A549 (cell line): ENCODE data around the gene TM6SF1. TPM values are rescaled to one million over a fixed set of nuclear protein-coding genes. Genes with fewer than 3 reads are reported as not detected.

ENCODE experiments used
- ATAC-seq, 2 experiments: fragments of 200-7000 bp in 1 of 2; fragments of >200 bp in 1 of 2; cut with Nextera tagmentation in 1 of 2; cut with Tn5 transposase in 1 of 2; 3 replicates each; pipeline versions ENCODE4 v1.8.0 to v1.9.1; 2018 to 2020; ENCODE audit warnings: mild to moderate bottlenecking in 1 of 2, moderate library complexity in 1 of 2
- CTCF ChIA-PET: fragments of 300-600 bp; sonication (Branson Sonifier 250); formaldehyde crosslinking; extraction: SDS; loops from one replicate; lab custom pipeline; 2021; ENCODE audit warnings: antibody characterized with exemption, inconsistent platforms; lab: Yijun Ruan, JAX
- POLR2A ChIA-PET: fragments of 350-600 bp; formaldehyde crosslinking; extraction: SDS; loops from one replicate; lab custom pipeline; 2021; ENCODE audit warnings: antibody characterized with exemption, inconsistent platforms; lab: Yijun Ruan, JAX
- DNase-seq, 2 experiments: peaks; one replicate each; pipeline versions ENCODE4 v3.0.0 to v3.0.0-alpha.2; 2011 to 2016; ENCODE audit warnings: low read depth in 1 of 2, low spot score in 1 of 2
- FAIRE-seq: peaks from 2 replicates; lab custom pipeline; 2011; peaks lifted over from hg19 to GRCh38; lab: Jason Lieb, UNC
- H3K27ac ChIP-seq, 2 experiments: fragments of >200 bp; sonication (Bioruptor Twin); formaldehyde crosslinking; 3 replicates each; pipeline ENCODE4 v1.5.1; 2016 to 2017
- H3K4me1 ChIP-seq: fragments of >200 bp; sonication (Bioruptor Twin); formaldehyde crosslinking; 3 replicates; pipeline ENCODE4 v1.6.1; 2016
- H3K4me2 ChIP-seq: fragments of >200 bp; sonication (Bioruptor Twin); formaldehyde crosslinking; 3 replicates; pipeline ENCODE4 v1.6.1; 2016
- H3K4me3 ChIP-seq: fragments of >200 bp; sonication (Bioruptor Twin); formaldehyde crosslinking; 3 replicates; pipeline ENCODE4 v1.5.1; 2016
- H3K9me3 ChIP-seq: fragments of >200 bp; sonication (Bioruptor Twin); formaldehyde crosslinking; 3 replicates; pipeline ENCODE4 v1.6.1; 2016
- ATOH8 ChIP-seq: fragments of 250-450 bp; sonication (Bioruptor Pico); IDR thresholded peaks from 2 replicates; pipeline ENCODE4 v1.5.0; 2020; ENCODE audit warnings: low read depth, mild to moderate bottlenecking, moderate library complexity
- BCL3 ChIP-seq: fragments of >200 bp; sonication (Bioruptor Twin); formaldehyde crosslinking; IDR thresholded peaks from 3 replicates; pipeline ENCODE4 v1.6.1; 2016
- CBX8 ChIP-seq: fragments of 200-600 bp; sonication (generic); IDR thresholded peaks from 2 replicates; pipeline ENCODE4 v1.6.1; 2016
- EHF ChIP-seq: fragments of 250-450 bp; sonication (Bioruptor Pico); IDR thresholded peaks from 2 replicates; pipeline ENCODE4 v1.5.0; 2020; ENCODE audit warnings: mild to moderate bottlenecking
- FOSB ChIP-seq: fragments of 250-450 bp; sonication (Bioruptor Pico); IDR thresholded peaks from 2 replicates; pipeline ENCODE4 v1.5.0; 2020; ENCODE audit warnings: mild to moderate bottlenecking, moderate library complexity
- GATA3 ChIP-seq: IDR thresholded peaks from 2 replicates; pipeline ENCODE4 v1.6.1; 2012; ENCODE audit warnings: borderline replicate concordance
- HES2 ChIP-seq: fragments of >200 bp; sonication (Bioruptor Twin); formaldehyde crosslinking; IDR thresholded peaks from 2 replicates; pipeline ENCODE4 v1.6.1; 2016
- HEYL ChIP-seq: fragments of 250-450 bp; sonication (Bioruptor Pico); IDR thresholded peaks from 2 replicates; pipeline ENCODE4 v1.8.0; 2021; ENCODE audit warnings: mild to moderate bottlenecking, moderate library complexity
- HMGXB4 ChIP-seq: fragments of 250-450 bp; sonication (Bioruptor Pico); IDR thresholded peaks from 2 replicates; pipeline ENCODE4 v1.5.0; 2021; ENCODE audit warnings: mild to moderate bottlenecking, moderate library complexity, borderline replicate concordance
- HOXB5 ChIP-seq: fragments of 250-450 bp; sonication (Bioruptor Pico); IDR thresholded peaks from 2 replicates; pipeline ENCODE4 v1.5.0; 2020; ENCODE audit warnings: mild to moderate bottlenecking, moderate library complexity
- JUNB ChIP-seq: fragments of >200 bp; sonication (Bioruptor Twin); formaldehyde crosslinking; IDR thresholded peaks from 2 replicates; pipeline ENCODE4 v1.6.1; 2016
- MAFK ChIP-seq: fragments of 450-650 bp; IDR thresholded peaks from 2 replicates; pipeline ENCODE4 v1.6.1; 2014; ENCODE audit not compliant: partially characterized antibody
- MAX ChIP-seq: IDR thresholded peaks from 2 replicates; pipeline ENCODE4 v1.6.1; 2012
- NPAS2 ChIP-seq: fragments of 250-450 bp; sonication (Bioruptor Pico); IDR thresholded peaks from 2 replicates; pipeline ENCODE4 v1.8.0; 2022; ENCODE audit warnings: mild to moderate bottlenecking, moderate library complexity, borderline replicate concordance
- PBX3 ChIP-seq: IDR thresholded peaks from 2 replicates; pipeline ENCODE4 v1.6.1; 2012
- POLR2A ChIP-seq: IDR thresholded peaks from 2 replicates; pipeline ENCODE4 v1.6.1; 2012; ENCODE audit warnings: mild to moderate bottlenecking, low read length
- POLR2AphosphoS2 ChIP-seq: conservative IDR thresholded peaks from 2 replicates; pipeline ENCODE4 v1.6.1; 2012; ENCODE audit warnings: low read length, improper control_type of control experiment, inconsistent platforms
- REST ChIP-seq: fragments of 200-600 bp; sonication (generic); IDR thresholded peaks from 2 replicates; pipeline ENCODE4 v1.6.1; 2016; ENCODE audit warnings: antibody characterized with exemption, mild to moderate bottlenecking, moderate library complexity
- TFCP2L1 ChIP-seq: fragments of 250-450 bp; sonication (Bioruptor Pico); IDR thresholded peaks from 2 replicates; pipeline ENCODE4 v1.5.0; 2021; ENCODE audit warnings: mild to moderate bottlenecking
- USF2 ChIP-seq: fragments of 450-650 bp; IDR thresholded peaks from 2 replicates; pipeline ENCODE4 v1.6.1; 2014; ENCODE audit warnings: antibody characterized with exemption
- ZSCAN20 ChIP-seq: fragments of 250-450 bp; sonication (Bioruptor Pico); IDR thresholded peaks from 2 replicates; pipeline ENCODE4 v1.8.0; 2022; ENCODE audit warnings: mild to moderate bottlenecking, moderate library complexity
- WGBS: methylation state at CpG from one replicate; pipeline ENCODE4 v1.1.6; 2017; ENCODE audit errors: missing lambda C conversion rate; 5-methylcytosine and 5-hydroxymethylcytosine counted together
- polyA plus RNA-seq, 4 experiments: library from polyadenylated mRNA; depleted of rRNA in 3 of 4; stranded (reverse); fragments of >200 nt; fragmentation: RNase III in 1 of 4; extraction: RNeasy Plus Mini Kit Qiagen cat#74134 plus additional on column Dnase treatment in 1 of 4; gene quantifications; 2 replicates in 3 of 4; 3 replicates in 1 of 4; pipeline ENCODE4 v1.2.3, GENCODE V29; 2011 to 2017

Gene TM6SF1
- polyA plus RNA-seq, 2 of the 4 experiments (the other 2 are of a cell fraction), result 1.1 TPM; not detected in 1

GRCh38 chr15:83158393-83158792 lies 50.9 kb downstream of the TM6SF1 start:
- Histone ChIP-seq H3K4me2 (no peak overlapping the region), H3K4me3 (no peak overlapping the region), H3K27ac (no peak overlapping the region), H3K9me3 (no peaks in the 10 kb centered on the region)
- WGBS, result 36% methylated on average over 1 of the region's 1 CpG
- FAIRE-seq (no peak), DNase-seq (no peak)
- ChIA-PET CTCF (interaction anchor here (1.0 kb wide), 1 partner anchor 10 kb away, joined by 3 read pairs; no protein-coding TSS in a partner anchor), POLR2A (no interaction called here)
- TF ChIP-seq USF2, result no peak
- TF ChIP-seq FOSB (CRISPR knock-in tag), result no peak
- TF ChIP-seq, all 56 proteins: peak for 0
- H3K4me1 ChIP-seq, result peaks cover 4% of the 10 kb centered on the region; the same call in 1 of the 3 replicates
- ATAC-seq, result no peak

- POLR2A ChIA-PET, result no interaction called here
- Histone ChIP-seq H3K4me1 (peaks cover 4% of the 10 kb centered on the region; the same call in 1 of the 3 replicates), H3K4me2 (no peak overlapping the region), H3K4me3 (no peak overlapping the region), H3K27ac (no peak overlapping the region), H3K9me3 (peaks cover 9% of the 10 kb centered on the region)
- CTCF ChIA-PET, result interaction anchor here (1.1 kb wide), 1 partner anchor 29 kb away, joined by 3 read pairs; no protein-coding TSS in a partner anchor
- DNase-seq (no peak), ATAC-seq (no peak), FAIRE-seq (peak; percentile 80)
- 95% methylated on average over 3 of the region's 3 CpGs for WGBS
- TF ChIP-seq MAFK (peak; percentile 86), TFCP2L1 (no peak)
Observed at GRCh38 chr15:83160741-83161140, 53.3 kb downstream of the TM6SF1 start.

GRCh38 chr15:83163032-83163431 lies 55.6 kb downstream of the TM6SF1 start:
- Histone ChIP-seq H3K4me1 (peaks cover 4% of the 10 kb centered on the region; the same call in 1 of the 3 replicates), H3K9me3 (peaks cover 26% of the 10 kb centered on the region), H3K4me3 (no peak overlapping the region)
- WGBS, result 90% methylated on average over 4 of the region's 4 CpGs
- peak; percentile 59 for FAIRE-seq
- ATAC-seq, result no peak
- POLR2A ChIA-PET, result no interaction called here
- TF ChIP-seq CBX8 (no peak), USF2 (no peak), ATOH8 (CRISPR knock-in tag) (no peak), BCL3 (no peak), NPAS2 (CRISPR knock-in tag) (no peak), JUNB (no peak), PBX3 (no peak), HEYL (CRISPR knock-in tag) (no peak), HOXB5 (CRISPR knock-in tag) (no peak), ZSCAN20 (CRISPR knock-in tag) (no peak), MAFK (no peak), MAX (no peak), HES2 (no peak), HMGXB4 (CRISPR knock-in tag) (no peak), EHF (CRISPR knock-in tag) (no peak), POLR2AphosphoS2 (no peak), GATA3 (no peak), POLR2A (no peak), REST (no peak), FOSB (CRISPR knock-in tag) (no peak)
- TF ChIP-seq, all 56 proteins: peak for 0
- Histone ChIP-seq H3K4me2 (no peak overlapping the region), H3K27ac (no peak overlapping the region)
- no peak for DNase-seq
- CTCF ChIA-PET, result interaction anchor here (1.0 kb wide), 1 partner anchor 45 kb away, joined by 3 read pairs; no protein-coding TSS in a partner anchor
